Naive thymus-derived CD4-positive, alpha-beta T cell (primary cell): ENCODE results near the gene U2AF2. TPM values are rescaled to one million over a fixed set of nuclear protein-coding genes. Genes with fewer than 3 reads are reported as not detected.
A peak's percentile ranks its signal among the peaks of the same experiment; 100 is the strongest.

Experiments used
- ATAC-seq: fragments of 150-1000 bp; cut with Tn5 transposase; 2 replicates; pipeline ENCODE4 v1.10.0; 2021; ENCODE audit warnings: mild to moderate bottlenecking, moderate library complexity
- CTCF ChIA-PET: fragments of 350-600 bp; sonication (Branson Sonifier 250); formaldehyde crosslinking; loops from one replicate; lab custom pipeline; 2021; ENCODE audit warnings: antibody characterized with exemption; lab: Charles Lee
- POLR2A ChIA-PET: fragments of 350-600 bp; sonication (Branson Sonifier 250); formaldehyde crosslinking; loops from one replicate; lab custom pipeline; 2021; ENCODE audit warnings: antibody characterized with exemption, inconsistent platforms; lab: Charles Lee
- DNase-seq, 9 donors: peaks; one replicate each; pipeline versions ENCODE4 v3.0.0 to v3.0.0-alpha.2; 2020 to 2022; ENCODE audit warnings: mixed read lengths in 1 of 9
- H3K27ac ChIP-seq: one replicate; pipeline ENCODE4 v1.7.0; 2013; ENCODE audit warnings: mild to moderate bottlenecking, low read depth, low read length, moderate library complexity
- H3K27me3 ChIP-seq, 2 donors: one replicate each; pipeline ENCODE4 v1.7.0; 2013; ENCODE audit warnings: low read length in 2 of 2, mild to moderate bottlenecking in 2 of 2, moderate library complexity in 2 of 2; ENCODE audit not compliant: control insufficient read depth in 2 of 2, insufficient read depth in 2 of 2
- H3K36me3 ChIP-seq, 3 experiments: 1 replicate in 2 of 3; 2 replicates in 1 of 3; pipeline ENCODE4 v1.7.0; 2013; ENCODE audit warnings: low read length in 3 of 3, mild to moderate bottlenecking in 3 of 3, moderate library complexity in 1 of 3; ENCODE audit not compliant: insufficient read depth in 3 of 3, control insufficient read depth in 2 of 3
- H3K4me1 ChIP-seq, 2 donors: one replicate each; pipeline ENCODE4 v1.7.0; 2013; ENCODE audit warnings: low read length in 2 of 2, mild to moderate bottlenecking in 2 of 2, moderate library complexity in 1 of 2; ENCODE audit not compliant: control insufficient read depth in 2 of 2, insufficient read depth in 2 of 2
- H3K4me3 ChIP-seq: 2 replicates; pipeline ENCODE4 v1.7.0; 2013; ENCODE audit warnings: mild to moderate bottlenecking, low read length
- H3K9me3 ChIP-seq, 3 experiments: 1 replicate in 2 of 3; 2 replicates in 1 of 3; pipeline ENCODE4 v1.7.0; 2013; ENCODE audit warnings: low read length in 3 of 3; ENCODE audit not compliant: control insufficient read depth in 2 of 3
- H3K27ac Mint-ChIP-seq, 9 donors: one replicate each; pipeline ENCODE4 v1.8.0; 2020 to 2022; ENCODE audit warnings: mixed read lengths in 9 of 9, mild to moderate bottlenecking in 8 of 9, moderate library complexity in 5 of 9, inconsistent platforms in 2 of 9
- H3K27me3 Mint-ChIP-seq, 5 donors: one replicate each; pipeline ENCODE4 v1.8.0; 2021 to 2022; ENCODE audit warnings: mixed read lengths in 5 of 5, mild to moderate bottlenecking in 1 of 5
- H3K36me3 Mint-ChIP-seq, 5 donors: one replicate each; pipeline ENCODE4 v1.8.0; 2020 to 2022; ENCODE audit warnings: mixed read lengths in 5 of 5, mild to moderate bottlenecking in 3 of 5, inconsistent platforms in 1 of 5
- H3K4me1 Mint-ChIP-seq, 7 donors: one replicate each; pipeline ENCODE4 v1.8.0; 2020 to 2022; ENCODE audit warnings: mixed read lengths in 7 of 7, mild to moderate bottlenecking in 3 of 7, inconsistent platforms in 1 of 7
- H3K4me3 Mint-ChIP-seq, 10 donors: one replicate each; pipeline ENCODE4 v1.8.0; 2020 to 2022; ENCODE audit warnings: mild to moderate bottlenecking in 10 of 10, mixed read lengths in 10 of 10, moderate library complexity in 6 of 10, inconsistent platforms in 2 of 10
- H3K9me3 Mint-ChIP-seq, 11 donors: one replicate each; pipeline ENCODE4 v1.8.0; 2020 to 2022; ENCODE audit warnings: mixed read lengths in 11 of 11, mild to moderate bottlenecking in 4 of 11, inconsistent platforms in 1 of 11, moderate library complexity in 1 of 11
- intact Hi-C, 2 donors: fragments of 100-400 bp; cut with micrococcal nuclease; formaldehyde crosslinking; loops; one replicate each; pipeline ENCODE4 v1.15.1; 2023
- polyA plus RNA-seq, 2 donors: library from polyadenylated mRNA; unstranded; fragments of 300-500 nt; fragmentation: Illumina TruSeq; gene quantifications; one replicate each; pipeline ENCODE4 v1.2.3, GENCODE V29; 2021
- total RNA-seq, 6 experiments: library from RNA in 5 of 6; stranded (reverse) in 5 of 6; gene quantifications; 1 replicate in 5 of 6; 2 replicates in 1 of 6; pipeline ENCODE4 v1.2.3 and lab custom pipeline; 2021 to 2026

The U2AF2 gene
- total and polyA plus RNA-seq, 7 experiments from 2014 or later, result 5.7 to 284 (median 256) TPM

DNA sequence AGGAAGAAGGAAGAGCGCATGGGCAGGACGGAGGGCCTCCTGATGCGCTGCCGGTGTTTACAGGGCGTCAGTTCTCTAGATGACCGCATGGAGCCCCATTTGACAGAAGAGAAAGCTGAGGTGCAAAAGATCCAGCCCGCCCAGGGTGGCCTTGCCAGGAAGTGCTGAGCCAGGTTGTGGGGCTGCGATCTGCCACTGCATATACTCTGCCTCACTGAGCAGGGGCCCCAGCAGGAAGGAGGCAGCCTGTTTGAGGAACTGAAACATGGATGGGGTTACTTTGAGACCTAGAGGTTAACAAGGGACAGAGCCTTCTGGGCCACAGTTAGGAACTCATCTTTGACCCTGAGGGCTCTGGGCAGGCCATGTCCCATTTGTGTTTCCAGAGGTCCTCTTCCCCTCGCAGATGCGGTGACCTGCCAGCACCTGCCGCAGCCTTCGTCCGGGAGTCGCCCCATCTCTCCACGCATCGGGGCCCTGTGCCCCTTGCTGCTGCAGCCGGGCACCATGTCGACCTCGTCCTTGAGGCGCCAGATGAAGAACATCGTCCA is 23.4 kb downstream of the U2AF2 start:
- H3K9me3 ChIP-seq, result no peaks in the 10 kb centered on the region
- no peaks in the 10 kb centered on the region for H3K27me3 ChIP-seq
- no peak overlapping the region for H3K4me3 ChIP-seq
- Mint-ChIP-seq H3K27ac (peak overlapping the region in 5 of 9 donors; percentile 18 to 94 (median 54)), H3K4me1 (peaks cover 37 to 63% (median 52%) of the 10 kb centered on the region in 7 donors), H3K4me3 (peak overlapping the region in 5 of 10 donors; percentile 63 to 94 (median 89)), H3K27me3 (no peaks in the 10 kb centered on the region), H3K9me3 (no peaks in the 10 kb centered on the region), H3K36me3 (peaks cover 0 to 21% (median 0%) of the 10 kb centered on the region in 5 donors)
- CTCF ChIA-PET, result no interaction called here
- peaks cover 21 to 26% of the 10 kb centered on the region in 2 donors for H3K4me1 ChIP-seq
- DNase-seq (no peak), ATAC-seq (peak; percentile 64)
- H3K36me3 ChIP-seq, result peaks cover 0 to 60% (median 0%) of the 10 kb centered on the region in 3 experiments
- H3K27ac ChIP-seq, result peak overlapping the region; percentile 37
- intact Hi-C loops, result no loop called here
- POLR2A ChIA-PET, result no interaction called here

DNA sequence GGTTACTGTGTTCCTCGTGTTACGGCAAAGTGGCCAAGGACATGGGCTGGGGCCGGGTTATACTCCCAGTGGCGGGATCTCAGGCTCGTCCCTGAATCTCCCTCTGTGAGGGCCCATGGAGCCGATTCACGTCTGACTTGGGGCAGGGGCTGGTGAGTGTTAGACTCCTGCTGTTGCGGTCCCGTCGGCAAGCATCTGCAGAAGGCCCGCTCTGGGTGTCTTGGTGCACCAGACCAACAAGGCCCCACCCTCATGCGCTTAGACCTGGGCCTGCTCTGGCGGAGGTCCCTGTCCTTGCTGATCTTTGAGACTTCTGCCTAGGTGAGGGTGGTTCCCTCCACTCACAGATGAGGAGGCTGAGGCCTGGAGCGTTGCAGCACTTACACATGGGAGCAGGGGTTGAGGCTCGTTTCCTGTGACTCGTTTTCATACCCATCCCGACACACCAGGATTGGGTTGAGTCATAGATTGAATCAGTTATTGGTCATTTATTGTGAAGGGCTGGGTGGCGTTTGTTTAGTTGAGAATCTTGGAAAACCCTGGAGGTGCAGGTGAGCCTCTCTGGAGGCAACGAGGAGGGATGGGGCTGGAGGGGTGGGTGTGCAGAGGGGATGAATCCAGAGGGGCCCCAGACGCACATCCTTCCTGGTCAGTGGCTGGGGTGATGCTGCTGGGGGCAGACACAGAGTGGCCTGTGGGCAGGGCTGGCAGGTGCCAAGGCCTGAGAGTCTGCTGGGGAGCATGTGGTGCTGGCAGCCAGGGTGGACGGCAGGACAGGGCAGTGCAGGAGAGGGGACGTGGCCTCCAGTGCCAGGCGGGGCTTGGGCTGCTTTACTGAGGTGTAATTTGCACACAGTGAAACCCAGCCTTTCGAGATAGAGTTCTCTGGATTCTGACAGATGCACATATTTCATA is 24.8 kb downstream of the U2AF2 start:
- Histone ChIP-seq H3K27me3 (no peaks in the 10 kb centered on the region), H3K27ac (no peak overlapping the region), H3K4me3 (no peak overlapping the region), H3K9me3 (no peaks in the 10 kb centered on the region), H3K36me3 (peaks cover 0 to 65% (median 0%) of the 10 kb centered on the region in 3 experiments), H3K4me1 (peaks cover 18 to 23% of the 10 kb centered on the region in 2 donors)
- Mint-ChIP-seq H3K9me3 (no peaks in the 10 kb centered on the region), H3K4me1 (peaks cover 28 to 62% (median 49%) of the 10 kb centered on the region in 7 donors), H3K27me3 (no peaks in the 10 kb centered on the region), H3K27ac (peak overlapping the region in 4 of 9 donors; percentile 15 to 55 (median 38)), H3K4me3 (peak overlapping the region in 1 of 10 donors; percentile 55), H3K36me3 (peaks cover 0 to 26% (median 3%) of the 10 kb centered on the region in 5 donors)
- POLR2A ChIA-PET, result no interaction called here
- CTCF ChIA-PET, result no interaction called here
- DNase-seq (no peak), ATAC-seq (no peak)
- intact Hi-C loops, result no loop called here

DNA sequence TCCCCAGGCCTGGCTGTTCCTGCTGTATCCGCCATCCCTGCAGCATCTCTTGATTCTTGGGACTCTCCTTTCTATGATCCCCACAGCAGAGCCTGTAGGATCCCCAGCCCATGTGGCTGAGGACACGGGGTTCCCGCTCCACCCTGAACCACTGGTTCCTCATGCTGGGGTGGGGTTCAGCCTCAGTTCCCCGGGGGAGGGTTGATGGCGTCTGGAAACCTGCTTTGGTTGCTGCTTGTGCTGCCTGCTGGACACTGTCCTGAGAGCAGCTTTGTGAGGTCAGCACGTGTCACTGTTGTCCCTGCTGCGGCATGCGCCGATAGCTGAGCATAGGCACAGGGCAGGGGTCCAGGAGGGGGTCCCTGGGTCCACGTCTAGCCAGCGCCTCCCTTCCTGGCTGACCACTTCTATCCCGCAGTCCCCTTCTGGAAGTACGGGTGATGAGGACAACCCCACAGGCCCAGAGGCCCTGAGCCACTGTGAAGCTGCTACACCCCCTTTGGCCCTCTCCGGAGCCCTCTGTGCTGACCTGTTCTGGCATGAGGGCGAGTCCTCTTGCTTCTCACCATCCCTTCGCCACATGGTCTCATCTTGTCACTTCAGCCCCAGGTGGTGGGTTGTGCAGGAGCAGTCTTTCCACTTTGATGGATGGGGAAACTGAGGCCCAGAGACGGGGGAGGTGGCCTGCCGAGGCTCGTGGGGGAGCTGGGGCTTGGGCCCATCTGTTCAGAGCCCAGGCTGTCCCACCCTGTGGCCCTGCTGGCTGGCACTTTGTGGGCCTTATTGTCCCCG is 25.7 kb downstream of the U2AF2 start:
- Mint-ChIP-seq H3K27me3 (no peaks in the 10 kb centered on the region), H3K4me3 (peak overlapping the region in 2 of 10 donors; percentile 58 to 82), H3K27ac (no peak overlapping the region), H3K9me3 (no peaks in the 10 kb centered on the region), H3K4me1 (peaks cover 27 to 64% (median 51%) of the 10 kb centered on the region in 7 donors), H3K36me3 (peaks cover 0 to 27% (median 3%) of the 10 kb centered on the region in 5 donors)
- no peak overlapping the region for H3K27ac ChIP-seq
- DNase-seq (no peak), ATAC-seq (no peak)
- peaks cover 18 to 22% of the 10 kb centered on the region in 2 donors for H3K4me1 ChIP-seq
- POLR2A ChIA-PET, result no interaction called here
- no peak overlapping the region for H3K4me3 ChIP-seq
- intact Hi-C loops, result no loop called here
- peaks cover 0 to 74% (median 4%) of the 10 kb centered on the region in 3 experiments for H3K36me3 ChIP-seq
- H3K27me3 ChIP-seq, result no peaks in the 10 kb centered on the region
- no peaks in the 10 kb centered on the region for H3K9me3 ChIP-seq
- CTCF ChIA-PET, result no interaction called here

DNA sequence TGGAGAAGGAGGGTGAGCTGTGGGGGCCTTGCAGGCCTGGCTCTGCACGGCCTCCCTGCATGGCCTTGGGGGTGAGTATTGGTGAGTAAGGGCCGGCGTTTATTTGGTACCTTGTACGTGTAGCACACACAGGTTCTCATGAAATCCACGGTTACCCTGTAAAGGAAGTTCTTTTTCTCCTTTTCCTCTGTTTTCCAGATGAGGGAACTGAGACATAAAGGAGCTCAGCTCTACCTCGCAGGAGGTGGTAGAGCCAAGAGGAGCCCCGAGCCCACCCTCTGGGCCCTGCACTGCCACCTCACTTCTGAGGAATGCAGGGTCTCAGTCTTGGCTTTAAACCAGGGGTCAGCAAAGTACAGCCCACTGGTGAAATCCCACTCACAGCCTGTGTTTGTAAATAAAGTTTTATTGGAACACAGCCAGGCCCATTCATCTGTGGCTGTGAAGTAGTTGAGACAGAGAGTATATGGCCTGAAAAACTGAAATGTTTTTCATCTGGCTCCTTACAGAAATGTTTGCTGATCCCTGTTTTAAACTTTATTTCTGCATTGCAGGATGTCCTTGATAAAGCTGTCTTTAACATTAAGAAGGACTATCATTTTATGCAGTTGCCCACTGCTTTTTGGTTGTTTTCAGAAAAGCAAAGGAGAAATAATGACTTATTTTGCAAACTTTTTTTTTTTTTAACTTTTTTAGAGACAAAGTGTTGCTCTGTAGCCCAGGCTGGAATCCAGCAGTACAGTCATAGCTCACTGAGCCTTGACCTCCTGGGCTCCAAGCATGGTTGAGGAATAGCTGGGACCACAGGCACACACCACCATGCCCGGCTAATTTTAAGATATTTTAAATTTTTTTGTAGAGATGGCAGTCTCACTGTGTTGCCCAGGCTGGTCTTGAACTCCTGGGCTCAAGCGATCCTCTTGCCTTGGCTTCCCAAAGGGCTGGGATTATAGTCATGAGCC is 26.6 kb downstream of the U2AF2 start:
- no peaks in the 10 kb centered on the region for H3K9me3 Mint-ChIP-seq
- intact Hi-C loops, result no loop called here
- ATAC-seq (no peak), DNase-seq (no peak)
- no peaks in the 10 kb centered on the region for H3K27me3 ChIP-seq
- H3K27ac ChIP-seq, result no peak overlapping the region
- no peaks in the 10 kb centered on the region for H3K27me3 Mint-ChIP-seq
- H3K4me3 Mint-ChIP-seq, result no peak overlapping the region
- H3K4me3 ChIP-seq, result no peak overlapping the region
- H3K36me3 ChIP-seq, result peaks cover 0 to 83% (median 4%) of the 10 kb centered on the region in 3 experiments
- peaks cover 10 to 14% of the 10 kb centered on the region in 2 donors for H3K4me1 ChIP-seq
- H3K9me3 ChIP-seq, result no peaks in the 10 kb centered on the region
- H3K27ac Mint-ChIP-seq, result no peak overlapping the region
- POLR2A ChIA-PET, result interaction anchor here (0.6 kb wide), 1 partner anchor 22 kb away, joined by 3 read pairs; no protein-coding TSS in a partner anchor
- peaks cover 0 to 27% (median 3%) of the 10 kb centered on the region in 5 donors for H3K36me3 Mint-ChIP-seq
- H3K4me1 Mint-ChIP-seq, result peaks cover 23 to 59% (median 48%) of the 10 kb centered on the region in 7 donors
- CTCF ChIA-PET, result interaction anchor here (0.6 to 0.7 kb wide), 3 partner anchors 23 to 295 kb away, joined by 3 to 6 read pairs (median 3); no protein-coding TSS in a partner anchor

DNA sequence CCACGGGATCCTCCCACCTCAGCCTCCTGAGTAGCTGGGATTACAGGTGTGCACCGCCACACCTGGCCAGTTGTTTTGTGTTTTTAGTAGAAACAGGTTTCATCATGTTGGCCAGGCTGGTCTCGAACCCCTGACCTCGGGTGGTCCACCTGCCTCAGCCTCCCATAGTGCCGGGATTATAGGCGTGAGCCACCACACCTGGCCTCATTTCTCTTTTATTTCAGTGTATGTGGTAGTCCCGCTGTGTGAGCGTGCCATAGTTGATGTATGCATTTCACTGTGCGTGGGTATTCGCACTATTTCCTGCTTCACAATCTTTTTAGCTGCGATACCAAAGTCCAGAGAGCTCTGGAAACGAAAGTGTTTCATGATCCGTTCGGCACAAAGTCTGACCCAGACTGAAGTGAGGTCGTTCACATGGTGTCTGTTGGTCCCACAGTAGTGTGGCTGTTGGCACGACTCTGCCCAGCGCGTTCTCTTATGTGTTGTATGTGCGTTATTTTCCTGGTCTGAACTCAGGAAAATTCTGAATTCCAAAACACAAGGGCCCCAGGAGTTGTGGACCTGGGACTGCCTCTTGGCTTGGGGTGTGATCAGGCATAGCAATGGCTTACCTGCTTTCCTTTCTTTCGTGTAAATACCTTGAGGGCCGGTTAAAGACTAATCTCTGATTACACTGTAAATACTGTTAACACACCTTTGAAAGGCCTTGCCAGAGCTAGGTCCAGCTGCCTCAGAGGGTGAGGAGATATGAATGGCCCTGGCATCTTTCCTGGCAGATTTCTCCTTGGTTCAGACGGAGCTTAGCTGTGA is 28.8 kb downstream of the U2AF2 start:
- Histone ChIP-seq H3K9me3 (no peaks in the 10 kb centered on the region), H3K27ac (no peak overlapping the region), H3K27me3 (no peaks in the 10 kb centered on the region), H3K36me3 (peaks cover 0 to 93% (median 4%) of the 10 kb centered on the region in 3 experiments), H3K4me1 (peaks cover 0 to 4% of the 10 kb centered on the region in 2 donors), H3K4me3 (no peak overlapping the region)
- Mint-ChIP-seq H3K27ac (peak overlapping the region in 1 of 9 donors; percentile 51), H3K4me1 (peaks cover 5 to 37% (median 32%) of the 10 kb centered on the region in 7 donors), H3K36me3 (peaks cover 0 to 23% (median 3%) of the 10 kb centered on the region in 5 donors), H3K4me3 (no peak overlapping the region), H3K9me3 (no peaks in the 10 kb centered on the region), H3K27me3 (no peaks in the 10 kb centered on the region)
- intact Hi-C loops, result no loop called here
- ATAC-seq (no peak), DNase-seq (no peak)
- ChIA-PET POLR2A (interaction anchor here (0.6 kb wide), 1 partner anchor 12 kb away, joined by 6 read pairs; no protein-coding TSS in a partner anchor), CTCF (interaction anchor here (0.6 kb wide), 1 partner anchor 462 kb away, joined by 3 read pairs; no protein-coding TSS in a partner anchor)
